GM23248 (cell line): ENCODE measurements around the gene THADA. TPM values are rescaled to one million over a fixed set of nuclear protein-coding genes. Genes with fewer than 3 reads are reported as not detected.
A peak's percentile ranks its signal among the peaks of the same experiment; 100 is the strongest.

Experiments
- DNase-seq: peaks from one replicate; pipeline ENCODE4 v3.0.0-alpha.2; 2015
- H2AFZ ChIP-seq: fragments of 200-600 bp; sonication (generic); 2 replicates; pipeline ENCODE4 v1.6.1; 2016; ENCODE audit warnings: antibody characterized with exemption
- H3F3A ChIP-seq: fragments of 200-600 bp; sonication (generic); 2 replicates; pipeline ENCODE4 v1.6.1; 2016; ENCODE audit warnings: mild to moderate bottlenecking, antibody characterized with exemption, mixed run types; ENCODE audit not compliant: insufficient read depth
- H3K27ac ChIP-seq: fragments of 200-600 bp; sonication (generic); 2 replicates; pipeline ENCODE4 v1.5.1; 2016; ENCODE audit warnings: mild to moderate bottlenecking
- H3K27me3 ChIP-seq: fragments of 200-600 bp; sonication (generic); replicated peaks from 2 replicates; pipeline ENCODE4 v1.6.1; 2016; ENCODE audit warnings: mild to moderate bottlenecking; ENCODE audit not compliant: insufficient read depth
- H3K36me3 ChIP-seq: fragments of 200-600 bp; sonication (generic); 2 replicates; pipeline ENCODE4 v1.6.1; 2016; ENCODE audit warnings: low read depth, mild to moderate bottlenecking
- H3K4me1 ChIP-seq: fragments of 200-600 bp; sonication (generic); 2 replicates; pipeline ENCODE4 v1.6.1; 2016; ENCODE audit warnings: mild to moderate bottlenecking; ENCODE audit not compliant: insufficient read depth
- H3K4me2 ChIP-seq: fragments of 200-600 bp; sonication (generic); one replicate; pipeline ENCODE4 v1.6.1; 2016; ENCODE audit warnings: mild to moderate bottlenecking; ENCODE audit not compliant: unreplicated experiment
- H3K4me3 ChIP-seq: fragments of 200-600 bp; sonication (generic); 2 replicates; pipeline ENCODE4 v1.5.1; 2016; ENCODE audit warnings: mild to moderate bottlenecking
- H3K79me2 ChIP-seq: fragments of 200-600 bp; sonication (generic); 2 replicates; pipeline ENCODE4 v1.6.1; 2016; ENCODE audit warnings: mild to moderate bottlenecking; ENCODE audit not compliant: insufficient read depth
- H3K9ac ChIP-seq: fragments of 200-600 bp; sonication (generic); 2 replicates; pipeline ENCODE4 v1.6.1; 2016; ENCODE audit warnings: mild to moderate bottlenecking
- H3K9me2 ChIP-seq: fragments of 200-600 bp; sonication (generic); 2 replicates; pipeline ENCODE4 v1.6.1; 2016; ENCODE audit warnings: mixed run types, mild to moderate bottlenecking, moderate library complexity; ENCODE audit not compliant: insufficient read depth
- H3K9me3 ChIP-seq: fragments of 200-600 bp; sonication (generic); one replicate; pipeline ENCODE4 v1.6.1; 2017; ENCODE audit warnings: low read depth
- H4K20me1 ChIP-seq: fragments of 200-600 bp; sonication (generic); 2 replicates; pipeline ENCODE4 v1.6.0; 2016; ENCODE audit not compliant: insufficient read depth
- EZH2 ChIP-seq: fragments of 200-600 bp; sonication (generic); IDR thresholded peaks from 2 replicates; pipeline ENCODE4 v1.6.1; 2018; ENCODE audit warnings: antibody characterized with exemption, mild to moderate bottlenecking; ENCODE audit not compliant: insufficient read depth, poor library complexity, severe bottlenecking
- EZH2phosphoT487 ChIP-seq: fragments of 200-600 bp; sonication (generic); IDR thresholded peaks from 2 replicates; pipeline ENCODE4 v1.6.1; 2018; ENCODE audit warnings: antibody characterized with exemption, moderate library complexity, mild to moderate bottlenecking, low read depth; ENCODE audit not compliant: insufficient read depth
- WGBS, 2 experiments: methylation state at CpG; one replicate each; pipeline ENCODE4 v1.1.6; 2015 to 2017; ENCODE audit warnings: low lambda C conversion rate in 2 of 2, low coverage in 1 of 2; ENCODE audit errors: missing lambda C conversion rate in 2 of 2; 5-methylcytosine and 5-hydroxymethylcytosine counted together
- in situ Hi-C: fragments of 300-500 bp; cut with MboI; formaldehyde crosslinking; loops from 2 replicates; pipeline ENCODE4 v1.15.0; 2020
- polyA plus RNA-seq: library from polyadenylated mRNA; unstranded; fragments of >200 nt; fragmentation: Nextera tagmentation; extraction: Ambion mirVana; gene quantifications from 2 replicates; pipeline ENCODE4 v1.2.1, GENCODE V29; 2016
- total RNA-seq: library from RNA; depleted of rRNA; stranded (reverse); fragments of >200 nt; shearing (Covaris generic); gene quantifications from 2 replicates; pipeline ENCODE4 v1.2.3, GENCODE V29; 2014

The THADA gene
- total and polyA plus RNA-seq, 2 experiments from 2014 or later = 14.1 to 15.8 TPM

GRCh38 chr2:43509886-43510285 lies 86.0 kb downstream of the THADA start:
- Histone ChIP-seq H4K20me1 (no peaks in the 10 kb centered on the region), H3F3A (peaks cover 5% of the 10 kb centered on the region; the same call in 1 of the 2 replicates), H3K27ac (no peak overlapping the region), H3K9me2 (no peaks in the 10 kb centered on the region), H3K4me3 (no peak overlapping the region), H3K36me3 (peaks cover 6% of the 10 kb centered on the region; the same call in 1 of the 2 replicates), H3K79me2 (no peaks in the 10 kb centered on the region), H3K9me3 (no peaks in the 10 kb centered on the region), H3K4me1 (peaks cover 16% of the 10 kb centered on the region), H3K4me2 (no peak overlapping the region), H3K9ac (no peak overlapping the region), H3K27me3 (no peaks in the 10 kb centered on the region), H2AFZ (no peak overlapping the region)
- no peak for DNase-seq
- TF ChIP-seq EZH2 = no peak
- no peak for TF ChIP-seq EZH2phosphoT487
- in situ Hi-C loops = no loop called here
- 96 to 97% methylated on average over 3 of the region's 3 CpGs for WGBS, 2 experiments

- no peak overlapping the region for H3K4me2 ChIP-seq
- H3K4me1 ChIP-seq = peaks cover 7% of the 10 kb centered on the region
- 74 to 80% methylated on average over 3 of the region's 3 CpGs for WGBS, 2 experiments
- no peaks in the 10 kb centered on the region for H3K79me2 ChIP-seq
- no peaks in the 10 kb centered on the region for H3K9me3 ChIP-seq
- H3F3A ChIP-seq = peaks cover 5% of the 10 kb centered on the region; the same call in 1 of the 2 replicates
- TF ChIP-seq EZH2phosphoT487 = no peak
- no peak for TF ChIP-seq EZH2
- H3K9ac ChIP-seq = no peak overlapping the region
- H4K20me1 ChIP-seq = no peaks in the 10 kb centered on the region
- no peaks in the 10 kb centered on the region for H3K9me2 ChIP-seq
- in situ Hi-C loops = no loop called here
- H3K36me3 ChIP-seq = peaks cover 6% of the 10 kb centered on the region; the same call in 1 of the 2 replicates
- no peaks in the 10 kb centered on the region for H3K27me3 ChIP-seq
- H3K27ac ChIP-seq = no peak overlapping the region
- no peak overlapping the region for H3K4me3 ChIP-seq
- DNase-seq = no peak
- no peak overlapping the region for H2AFZ ChIP-seq
Observed at GRCh38 chr2:43508209-43508608, 87.6 kb downstream of the THADA start.

GRCh38 chr2:43507137-43507536 lies 88.7 kb downstream of the THADA start:
- WGBS, 2 experiments = 98 to 100% methylated on average over 2 of the region's 2 CpGs
- Histone ChIP-seq H2AFZ (no peak overlapping the region), H3K79me2 (no peaks in the 10 kb centered on the region), H3K4me1 (no peaks in the 10 kb centered on the region), H3K27ac (no peak overlapping the region), H3K9me3 (no peaks in the 10 kb centered on the region), H3K4me2 (no peak overlapping the region), H3K27me3 (no peaks in the 10 kb centered on the region), H3K9ac (no peak overlapping the region), H3K4me3 (no peak overlapping the region), H3K9me2 (no peaks in the 10 kb centered on the region), H4K20me1 (no peaks in the 10 kb centered on the region), H3K36me3 (peaks cover 6% of the 10 kb centered on the region; the same call in 1 of the 2 replicates), H3F3A (no peaks in the 10 kb centered on the region)
- in situ Hi-C loops = no loop called here
- TF ChIP-seq EZH2 = no peak
- no peak for TF ChIP-seq EZH2phosphoT487
- DNase-seq = peak; percentile 18

GRCh38 chr2:43495727-43496126 lies 100.1 kb downstream of the THADA start:
- Histone ChIP-seq H3K27me3 (no peaks in the 10 kb centered on the region), H3K4me2 (no peak overlapping the region), H3K79me2 (no peaks in the 10 kb centered on the region), H3K36me3 (0 out of 2 replicates have a peak, but pooled peaks cover 5% of the 10 kb centered on the region), H3K4me1 (peaks cover 15% of the 10 kb centered on the region), H3K9me3 (no peaks in the 10 kb centered on the region), H3K9me2 (no peaks in the 10 kb centered on the region), H3K4me3 (no peak overlapping the region), H3K9ac (no peak overlapping the region), H3K27ac (no peak overlapping the region), H4K20me1 (no peaks in the 10 kb centered on the region), H2AFZ (no peak overlapping the region), H3F3A (0 out of 2 replicates have a peak, but pooled peaks cover 11% of the 10 kb centered on the region)
- TF ChIP-seq EZH2 = no peak
- TF ChIP-seq EZH2phosphoT487 = no peak
- in situ Hi-C loops = no loop called here
- WGBS, 2 experiments = 80 to 89% methylated on average over 1 of the region's 1 CpG
- DNase-seq = peak; percentile 12
